Astrocyte (in vitro differentiated cells and primary cell): Measurements from ENCODE around the gene C1QTNF9.

Experiments used
- EZH2 ChIP-seq: IDR thresholded peaks from 2 replicates; pipeline ENCODE4 v1.6.1; 2012; ENCODE audit warnings: mild to moderate bottlenecking, low read length, inconsistent platforms; ENCODE audit not compliant: insufficient read depth
- TF ChIP-seq, protein P1 (sequence below): IDR thresholded peaks from 2 replicates; pipeline ENCODE4 v1.5.1; 2011; ENCODE audit warnings: low read depth, mild to moderate bottlenecking, inconsistent platforms, low read length, moderate library complexity; ENCODE audit not compliant: insufficient read depth

DNA sequence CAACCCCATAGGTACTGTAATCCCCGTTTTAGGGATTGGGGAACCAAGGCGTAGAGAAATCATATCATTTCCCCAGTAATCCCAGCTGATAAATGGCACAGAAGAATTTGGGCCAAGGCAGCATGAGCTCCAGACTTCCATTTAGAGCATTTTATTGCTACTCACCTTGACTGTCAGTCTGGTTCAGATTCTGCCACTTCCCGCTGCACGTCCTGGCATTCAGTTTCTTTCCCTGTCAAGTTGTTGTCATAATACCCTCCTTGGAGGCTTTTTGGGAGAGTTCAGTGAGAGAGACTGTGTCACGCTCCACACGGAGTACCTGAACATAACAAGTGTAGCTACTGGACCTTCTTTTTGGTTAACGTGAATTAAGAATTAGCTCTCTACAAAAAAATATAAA, 7.5 kb upstream of the C1QTNF9 start:
- TF ChIP-seq, protein P1, sequence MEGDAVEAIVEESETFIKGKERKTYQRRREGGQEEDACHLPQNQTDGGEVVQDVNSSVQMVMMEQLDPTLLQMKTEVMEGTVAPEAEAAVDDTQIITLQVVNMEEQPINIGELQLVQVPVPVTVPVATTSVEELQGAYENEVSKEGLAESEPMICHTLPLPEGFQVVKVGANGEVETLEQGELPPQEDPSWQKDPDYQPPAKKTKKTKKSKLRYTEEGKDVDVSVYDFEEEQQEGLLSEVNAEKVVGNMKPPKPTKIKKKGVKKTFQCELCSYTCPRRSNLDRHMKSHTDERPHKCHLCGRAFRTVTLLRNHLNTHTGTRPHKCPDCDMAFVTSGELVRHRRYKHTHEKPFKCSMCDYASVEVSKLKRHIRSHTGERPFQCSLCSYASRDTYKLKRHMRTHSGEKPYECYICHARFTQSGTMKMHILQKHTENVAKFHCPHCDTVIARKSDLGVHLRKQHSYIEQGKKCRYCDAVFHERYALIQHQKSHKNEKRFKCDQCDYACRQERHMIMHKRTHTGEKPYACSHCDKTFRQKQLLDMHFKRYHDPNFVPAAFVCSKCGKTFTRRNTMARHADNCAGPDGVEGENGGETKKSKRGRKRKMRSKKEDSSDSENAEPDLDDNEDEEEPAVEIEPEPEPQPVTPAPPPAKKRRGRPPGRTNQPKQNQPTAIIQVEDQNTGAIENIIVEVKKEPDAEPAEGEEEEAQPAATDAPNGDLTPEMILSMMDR, result no peak
- no peak for TF ChIP-seq EZH2
